K562 (cell line): ENCODE data around the gene SLC25A20. TPM values are rescaled to one million over a fixed set of nuclear protein-coding genes. Genes with fewer than 3 reads are reported as not detected.

Experiments used
- ATAC-seq: fragments of 200-7000 bp; cut with Tn5 transposase; 3 replicates; pipeline ENCODE4 v1.9.1; 2020; ENCODE audit warnings: moderate library complexity
- BruUV-seq: library from RNA; stranded (reverse); fragments of 400-500 nt; replicated peaks from 2 replicates; lab custom pipeline; 2021; lab: Mats Ljungman, UMichigan
- CTCF ChIA-PET: fragments of 300-600 bp; formaldehyde crosslinking; extraction: SDS; loops from one replicate; lab custom pipeline; 2021; ENCODE audit warnings: low intra/inter-chr PET ratio; lab: Yijun Ruan, JAX
- POLR2A ChIA-PET: fragments of 300-600, 350-650 bp; sonication (Branson Sonifier 250); formaldehyde crosslinking; extraction: SDS; loops from one replicate; lab custom pipeline; 2021; ENCODE audit warnings: antibody characterized with exemption, inconsistent platforms; lab: Yijun Ruan, JAX
- DNase-seq, 4 experiments: peaks; one replicate each; pipeline versions ENCODE4 v3.0.0 to v3.0.0-alpha.2; 2011 to 2018; ENCODE audit warnings: low spot score in 3 of 4, mixed read lengths in 3 of 4; ENCODE audit errors: extremely low read depth in 1 of 4
- FAIRE-seq: peaks from 2 replicates; lab custom pipeline; 2011; peaks lifted over from hg19 to GRCh38; lab: Jason Lieb, UNC
- H2AFZ ChIP-seq: 2 replicates; pipeline ENCODE4 v1.6.0; 2011; ENCODE audit warnings: low read depth, low read length, control low read depth, inconsistent platforms
- H3K27ac ChIP-seq: fragments of 200-600 bp; 3 replicates; pipeline ENCODE4 v1.8.0; 2011; ENCODE audit warnings: low read depth, mild to moderate bottlenecking, control low read depth, inconsistent platforms, low read length, moderate library complexity, mixed read lengths; ENCODE audit errors: extremely low read depth
- H3K27me3 ChIP-seq, 2 experiments: fragments of 300-600 bp in 1 of 2; 2 replicates in 1 of 2; 3 replicates in 1 of 2; pipeline versions ENCODE4 v1.6.0 to v1.8.0; 2011; ENCODE audit warnings: inconsistent platforms in 2 of 2, low read length in 2 of 2, mild to moderate bottlenecking in 1 of 2, mixed read lengths in 1 of 2, moderate library complexity in 1 of 2; ENCODE audit not compliant: control insufficient read depth in 2 of 2, insufficient read depth in 2 of 2
- H3K36me3 ChIP-seq: fragments of 300-600 bp; 3 replicates; pipeline ENCODE4 v1.8.0; 2011; ENCODE audit warnings: mild to moderate bottlenecking, low read length, inconsistent platforms; ENCODE audit not compliant: control insufficient read depth, insufficient read depth
- H3K4me1 ChIP-seq, 2 experiments: fragments of 200-600 bp in 1 of 2; replicated peaks in 1 of 2; 2 replicates in 1 of 2; 3 replicates in 1 of 2; pipeline versions ENCODE4 v1.5.1 to v1.8.0; 2011; ENCODE audit warnings: inconsistent platforms in 2 of 2, low read length in 2 of 2, mild to moderate bottlenecking in 1 of 2, mixed read lengths in 1 of 2, moderate library complexity in 1 of 2; ENCODE audit not compliant: control insufficient read depth in 2 of 2, insufficient read depth in 2 of 2
- H3K4me2 ChIP-seq: 2 replicates; pipeline ENCODE4 v1.6.1; 2011; ENCODE audit warnings: low read length, control low read depth, inconsistent platforms, mixed read lengths; ENCODE audit not compliant: insufficient read depth
- H3K4me3 ChIP-seq: fragments of 200-600 bp; sonication (generic), shearing (Covaris generic); 2 replicates; pipeline ENCODE4 v1.5.1; 2016; ENCODE audit warnings: control low read depth, inconsistent platforms
- H3K79me2 ChIP-seq: fragments of 200-600 bp; 3 replicates; pipeline ENCODE4 v1.8.0; 2011; ENCODE audit warnings: low read length, inconsistent platforms; ENCODE audit not compliant: control insufficient read depth, insufficient read depth
- H3K9ac ChIP-seq, 2 experiments: 2 replicates each; pipeline versions ENCODE4 v1.6.0 to v1.6.1; 2011; ENCODE audit warnings: low read depth in 2 of 2, low read length in 2 of 2, control low read depth in 1 of 2, inconsistent platforms in 1 of 2, mild to moderate bottlenecking in 1 of 2, mixed read lengths in 1 of 2; ENCODE audit not compliant: insufficient read depth in 1 of 2
- H3K9me1 ChIP-seq: one replicate; pipeline ENCODE4 v1.6.0; 2011; ENCODE audit warnings: inconsistent platforms, mild to moderate bottlenecking, low read length, moderate library complexity; ENCODE audit not compliant: control insufficient read depth, insufficient read depth
- H3K9me3 ChIP-seq: replicated peaks from 2 replicates; pipeline ENCODE4 v1.5.1; 2011; ENCODE audit warnings: low read depth, low read length, inconsistent platforms; ENCODE audit not compliant: control insufficient read depth, insufficient read depth
- H4K20me1 ChIP-seq: replicated peaks from 2 replicates; pipeline ENCODE4 v1.6.1; 2011; ENCODE audit warnings: low read length, inconsistent platforms, mixed read lengths; ENCODE audit not compliant: control insufficient read depth, insufficient read depth
- ASH1L ChIP-seq: fragments of 450-650 bp; IDR thresholded peaks from 2 replicates; pipeline ENCODE4 v1.6.1; 2018; ENCODE audit warnings: borderline replicate concordance, mild to moderate bottlenecking, low read depth; ENCODE audit not compliant: partially characterized antibody
- CC2D1A ChIP-seq: fragments of 450-650 bp; IDR thresholded peaks from 2 replicates; pipeline ENCODE4 v1.6.1; 2017; ENCODE audit warnings: mild to moderate bottlenecking
- DACH1 ChIP-seq: fragments of 450-650 bp; IDR thresholded peaks from 2 replicates; pipeline ENCODE4 v1.6.1; 2018; ENCODE audit not compliant: partially characterized antibody
- E2F3 ChIP-seq: fragments of 250-450 bp; sonication (Bioruptor Pico); IDR thresholded peaks from 2 replicates; pipeline ENCODE4 v1.4.0; 2020; ENCODE audit warnings: mild to moderate bottlenecking
- FUS ChIP-seq: fragments of 200-400 bp; formaldehyde crosslinking; optimal IDR thresholded peaks from 2 replicates; pipeline ENCODE3; 2017; ENCODE audit warnings: low read depth, low read length
- MAFF ChIP-seq: IDR thresholded peaks from 2 replicates; pipeline ENCODE4 v1.6.1; 2012; ENCODE audit warnings: low read length, improper control_type of control experiment
- SETDB1 ChIP-seq: IDR thresholded peaks from one replicate; pipeline ENCODE4 v1.6.1; 2012; ENCODE audit warnings: low read length, control low read depth, inconsistent platforms
- ZNF133 ChIP-seq: fragments of 250-450 bp; sonication (Bioruptor Pico); IDR thresholded peaks from 2 replicates; pipeline ENCODE4 v1.4.0; 2020; ENCODE audit warnings: mild to moderate bottlenecking
- ZNF311 ChIP-seq: fragments of 250-450 bp; sonication (Bioruptor Pico); IDR thresholded peaks from 2 replicates; pipeline ENCODE4 v1.4.0; 2020; ENCODE audit warnings: mild to moderate bottlenecking, moderate library complexity
- ZNF740 ChIP-seq, 3 experiments: fragments of 200-800 bp in 1 of 3; sonication (Bioruptor generic) in 1 of 3; sonication (generic) in 1 of 3; formaldehyde crosslinking in 1 of 3; IDR thresholded peaks; 2 replicates each; pipeline versions ENCODE4 v1.6.1 to v1.8.0; 2016 to 2022; ENCODE audit warnings: mild to moderate bottlenecking in 2 of 3, missing compliant biosample characterization in 2 of 3, missing genetic modification characterization in 2 of 3, missing genetic modification reagents in 1 of 3
- WGBS: fragments of 100-300 bp; shearing (Covaris generic); methylation state at CpG from one replicate; pipeline ENCODE4 v1.1.6; 2016; ENCODE audit warnings: low coverage, mixed read lengths; ENCODE audit not compliant: insufficient coverage; ENCODE audit errors: missing lambda C conversion rate; 5-methylcytosine and 5-hydroxymethylcytosine counted together
- in situ Hi-C: fragments of 300-500 bp; cut with MboI; formaldehyde crosslinking; loops from 4 replicates; pipeline ENCODE4 v1.15.0; 2018; ENCODE audit warnings: inconsistent platforms, mixed read lengths
- intact Hi-C: fragments of 100-400 bp; cut with micrococcal nuclease; formaldehyde crosslinking; loops from 2 replicates; pipeline ENCODE4 v1.14.2; 2022
- polyA plus RNA-seq, 8 experiments: library from polyadenylated mRNA; depleted of rRNA in 4 of 8; stranded (reverse) in 5 of 8; unstranded in 3 of 8; fragments of >200 nt; fragmentation: Nextera tagmentation in 2 of 8; fragmentation: Illumina TruSeq in 1 of 8; extraction: Ambion mirVana in 2 of 8; extraction: Trizol in 1 of 8; gene quantifications; 2 replicates each; pipeline versions ENCODE4 v1.2.1 to v1.2.3, GENCODE V29; 2011 to 2014; ENCODE audit warnings: inconsistent platforms in 1 of 8, missing spikeins in 1 of 8
- total RNA-seq, 7 experiments: library from RNA; depleted of rRNA in 6 of 7; stranded (reverse); fragments of >200 nt in 6 of 7; fragmentation: Illumina TruSeq in 2 of 7; extraction: Trizol in 2 of 7; gene quantifications; 2 replicates each; pipeline versions ENCODE4 v1.2.1 to v1.2.3, GENCODE V29; 2011 to 2021; ENCODE audit warnings: low replicate concordance in 1 of 7
- TF ChIP-seq, protein P1 (sequence below): fragments of 250-450 bp; sonication (Bioruptor Pico); IDR thresholded peaks from 2 replicates; pipeline ENCODE4 v1.4.0; 2020

Gene SLC25A20
- total and polyA plus RNA-seq, 9 of the 15 experiments (the other 6 are each of a cell fraction or from before 2014, with no cell fraction given), result 14.3 to 48.1 (median 21.6) TPM

- no peak for ATAC-seq
- in situ Hi-C loops, result no loop called here
- Histone ChIP-seq H3K9me3 (no peaks in the 10 kb centered on the region), H3K27ac (no peak overlapping the region), H3K4me1 (no peaks in the 10 kb centered on the region), H3K9me1 (no peaks in the 10 kb centered on the region), H3K4me3 (no peak overlapping the region), H3K79me2 (no peaks in the 10 kb centered on the region), H3K4me2 (no peak overlapping the region), H2AFZ (no peak overlapping the region), H4K20me1 (no peaks in the 10 kb centered on the region), H3K36me3 (peaks cover 3% of the 10 kb centered on the region; the same call in 1 of the 3 replicates), H3K27me3 (no peaks in the 10 kb centered on the region), H3K9ac (no peak overlapping the region)
- ChIA-PET CTCF (no interaction called here), POLR2A (interaction anchor here (0.5 kb wide), 1 partner anchor 38 kb away, joined by 3 read pairs; the partner anchor contains the start of gene ARIH2)
- no peak for DNase-seq
- no peak for TF ChIP-seq ZNF311 (CRISPR knock-in tag)
- TF ChIP-seq DACH1, result no peak
- TF ChIP-seq ASH1L, result no peak
- TF ChIP-seq SETDB1, result no peak
- no peak for TF ChIP-seq MAFF
- TF ChIP-seq ZNF133, result no peak
- no peak for TF ChIP-seq FUS
- TF ChIP-seq ZNF740 (CRISPR knock-in tag; IDR thresholded peaks at IDR 0.05), result no peak
- TF ChIP-seq ZNF740 (tag; IDR thresholded peaks at IDR 0.05), result no peak
- TF ChIP-seq, protein P1, sequence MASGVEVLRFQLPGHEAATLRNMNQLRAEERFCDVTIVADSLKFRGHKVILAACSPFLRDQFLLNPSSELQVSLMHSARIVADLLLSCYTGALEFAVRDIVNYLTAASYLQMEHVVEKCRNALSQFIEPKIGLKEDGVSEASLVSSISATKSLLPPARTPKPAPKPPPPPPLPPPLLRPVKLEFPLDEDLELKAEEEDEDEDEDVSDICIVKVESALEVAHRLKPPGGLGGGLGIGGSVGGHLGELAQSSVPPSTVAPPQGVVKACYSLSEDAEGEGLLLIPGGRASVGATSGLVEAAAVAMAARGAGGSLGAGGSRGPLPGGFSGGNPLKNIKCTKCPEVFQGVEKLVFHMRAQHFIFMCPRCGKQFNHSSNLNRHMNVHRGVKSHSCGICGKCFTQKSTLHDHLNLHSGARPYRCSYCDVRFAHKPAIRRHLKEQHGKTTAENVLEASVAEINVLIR (CRISPR knock-in tag), result no peak
- no peak for TF ChIP-seq E2F3 (CRISPR knock-in tag)
- no peak for TF ChIP-seq CC2D1A
- 73% methylated on average over 6 of the region's 6 CpGs for WGBS
- intact Hi-C loops, result no loop called here
- no TSS peak for BruUV-seq
- no peak for FAIRE-seq
Observed at GRCh38 chr3:48879994-48880377, 18.7 kb downstream of the SLC25A20 start.
